ENCODE data around the gene BNIP3. TPM values are rescaled to one million over a fixed set of nuclear protein-coding genes. Genes with fewer than 3 reads are reported as not detected.
A peak's percentile ranks its signal among the peaks of the same experiment; 100 is the strongest.

Gene BNIP3
- total and polyA plus RNA-seq, 2 of the 8 experiments (the other 6 are each of a cell fraction or from before 2014, with no cell fraction given) = 25.8 to 58.9 TPM

DNA sequence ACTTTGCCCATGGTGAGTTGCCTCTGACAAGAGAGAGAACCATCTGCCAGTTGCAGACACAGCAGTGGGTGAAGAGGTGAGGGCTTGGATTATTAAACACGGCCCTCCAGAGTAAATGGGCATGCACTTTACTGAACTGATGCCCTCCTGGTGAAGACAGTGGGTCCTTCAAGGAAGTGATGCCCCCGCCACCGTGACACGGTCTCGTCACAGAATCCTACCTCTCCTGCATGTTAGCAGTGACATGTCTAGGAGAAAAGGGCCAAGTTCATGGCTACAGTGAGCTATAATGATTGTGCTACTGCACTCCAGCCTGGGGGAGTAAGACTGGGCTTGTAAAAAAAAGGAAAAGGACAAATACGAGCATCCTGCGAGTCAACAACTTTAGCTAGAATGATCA lies 2.4 kb downstream of the BNIP3 start:
- H3K79me1 ChIP-seq (ENCODE audit: low read depth, low read length) = peaks cover 20% of the 10 kb centered on the region
- no peak overlapping the region for H2BK5ac ChIP-seq (ENCODE audit: low read depth, low read length)
- peaks cover 8 to 26% (median 23%) of the 10 kb centered on the region in 4 experiments for H3K27me3 ChIP-seq (replicated peaks in 1 of 4; ENCODE audit: control insufficient read depth in 3 of 4, extremely low read depth in 1 of 4, insufficient read depth in 3 of 4, low read length in 3 of 4)
- peaks cover 0 to 2% of the 10 kb centered on the region in 2 experiments; a peak in 1 of 4 replicates for H3K9me3 ChIP-seq (ENCODE audit: insufficient read depth in 2 of 2, low read depth in 1 of 2, low read length in 1 of 2)
- H2AFZ ChIP-seq (ENCODE audit: low read length) = no peak overlapping the region
- no peak overlapping the region for H3K23ac ChIP-seq (ENCODE audit: insufficient read length)
- H3K27ac ChIP-seq (ENCODE audit: low read depth, low read length) = no peak overlapping the region
- CTCF ChIA-PET (ENCODE audit: partially characterized antibody) = interaction anchor here (2.0 kb wide), 1 partner anchor 44 kb away, joined by 8 read pairs; no protein-coding TSS in a partner anchor
- peaks cover 0 to 3% (median 0%) of the 10 kb centered on the region in 4 experiments; a peak in 1 of 8 replicates for H3K36me3 ChIP-seq (ENCODE audit: control insufficient read depth in 2 of 4, insufficient read depth in 4 of 4, low read length in 3 of 4)
- H4K20me1 ChIP-seq (replicated peaks in 1 of 2; ENCODE audit: control insufficient read depth in 1 of 2, insufficient read depth in 2 of 2, low read length in 2 of 2) = peaks cover 18 to 22% of the 10 kb centered on the region in 2 experiments
- H4K91ac ChIP-seq (replicated peaks; ENCODE audit: insufficient read length, low read length) = no peak overlapping the region
- FAIRE-seq (no peak), DNase-seq (ENCODE audit: low read depth in 1 of 2, low spot score in 2 of 2) (no peak)
- no peak for TF ChIP-seq CBX5 (IDR thresholded peaks at IDR 0.05; ENCODE audit: low read depth, low read length)
- no peak for TF ChIP-seq BCL11A (IDR thresholded peaks at IDR 0.05; ENCODE audit: low read depth in 2 of 2, low read length in 2 of 2)
- TF ChIP-seq, protein P1, sequence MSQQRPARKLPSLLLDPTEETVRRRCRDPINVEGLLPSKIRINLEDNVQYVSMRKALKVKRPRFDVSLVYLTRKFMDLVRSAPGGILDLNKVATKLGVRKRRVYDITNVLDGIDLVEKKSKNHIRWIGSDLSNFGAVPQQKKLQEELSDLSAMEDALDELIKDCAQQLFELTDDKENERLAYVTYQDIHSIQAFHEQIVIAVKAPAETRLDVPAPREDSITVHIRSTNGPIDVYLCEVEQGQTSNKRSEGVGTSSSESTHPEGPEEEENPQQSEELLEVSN (IDR thresholded peaks at IDR 0.05) = no peak
- TF ChIP-seq NANOG (IDR thresholded peaks at IDR 0.05; ENCODE audit: insufficient read depth, low read depth, low read length, poor library complexity, severe bottlenecking) = no peak
- TF ChIP-seq CEBPB (IDR thresholded peaks at IDR 0.05; ENCODE audit: low read depth, low read length) = no peak
- TF ChIP-seq BACH1 (IDR thresholded peaks at IDR 0.05; ENCODE audit: low read length) = no peak
- 0 out of 2 replicates have a peak overlapping the region, but pooled peaks have one; percentile 27 for H2AK5ac ChIP-seq (ENCODE audit: low read depth, low read length)
- no peak overlapping the region for H3K18ac ChIP-seq (ENCODE audit: extremely low read depth, low read length)
- peak overlapping the region; percentile 42; the same call in 1 of the 2 replicates for H2BK12ac ChIP-seq (ENCODE audit: low read depth, low read length)
- WGBS, 2 experiments (ENCODE audit: extremely low coverage in 1 of 2, insufficient coverage in 1 of 2, insufficient read length in 1 of 2, insufficient replicate concordance in 2 of 2, low coverage in 1 of 2, low lambda C conversion rate in 2 of 2, missing lambda C conversion rate in 1 of 2) = 77% methylated on average over 7 of the region's 7 CpGs; no CpG with 5 or more reads in 1 of the 2 experiments
- peak overlapping the region; percentile 51 to 82; a peak in 3 of 4 replicates for H3K4me2 ChIP-seq (ENCODE audit: insufficient read depth in 1 of 2, low read depth in 2 of 2, low read length in 2 of 2)
- peak overlapping the region; percentile 33 for H3K4ac ChIP-seq (replicated peaks; ENCODE audit: insufficient read length, low read depth, low read length)
- no peak overlapping the region for H2BK120ac ChIP-seq (replicated peaks; ENCODE audit: low read depth, low read length)
- H4K8ac ChIP-seq (ENCODE audit: extremely low read depth, insufficient read depth, low read length) = no peak overlapping the region
- POLR2A ChIA-PET (ENCODE audit: partially characterized antibody) = interaction anchor here (0.8 to 1.1 kb wide), 3 partner anchors 35 to 72 kb away, joined by 3 read pairs; no protein-coding TSS in a partner anchor
- H3K56ac ChIP-seq (replicated peaks; ENCODE audit: insufficient read length, low read depth, low read length) = no peak overlapping the region
- no peak overlapping the region for H4K5ac ChIP-seq (ENCODE audit: insufficient read length, low read depth, low read length)
- peak overlapping the region in 2 of 4 experiments; percentile 4 to 52; a peak in 3 of 8 replicates for H3K4me3 ChIP-seq (ENCODE audit: extremely low read depth in 1 of 4, insufficient read depth in 2 of 4, low read depth in 3 of 4, low read length in 4 of 4)
- peaks cover 16 to 55% of the 10 kb centered on the region in 2 experiments; a peak in 3 of 4 replicates for H3K79me2 ChIP-seq (ENCODE audit: control insufficient read depth in 1 of 2, insufficient read depth in 2 of 2, low read length in 2 of 2)
- H3K23me2 ChIP-seq (ENCODE audit: low read depth, low read length) = peaks cover 12% of the 10 kb centered on the region
- no peak overlapping the region for H2BK15ac ChIP-seq (ENCODE audit: low read length)
- H3K4me1 ChIP-seq (replicated peaks in 1 of 4; ENCODE audit: control insufficient read depth in 3 of 4, insufficient read depth in 4 of 4, low read length in 3 of 4) = peaks cover 12 to 16% (median 13%) of the 10 kb centered on the region in 4 experiments
- no peak overlapping the region for H3K9ac ChIP-seq (replicated peaks in 1 of 4; ENCODE audit: extremely low read depth in 1 of 4, low read depth in 3 of 4, low read length in 3 of 4)
- H2BK20ac ChIP-seq (ENCODE audit: low read length) = 0 out of 2 replicates have a peak overlapping the region, but pooled peaks have one; percentile 21
- H3K14ac ChIP-seq (ENCODE audit: insufficient read length) = no peak overlapping the region
